PC-3 (cell line): Measurements from ENCODE around the gene LRRC56.
"Not testable (repeated sequence)": the region's sequence is repeated elsewhere in the genome, so short reads cannot be mapped to it uniquely, and the experiment has no call there.

Experiments used
- CTCF ChIP-seq: fragments of 300-600 bp; sonication (generic); conservative IDR thresholded peaks from 2 replicates; pipeline ENCODE4 v1.5.1; 2017; ENCODE audit warnings: antibody characterized with exemption, low read depth, mild to moderate bottlenecking, low read length
- EZH2 ChIP-seq: fragments of 300-600 bp; sonication (generic); IDR thresholded peaks from one replicate; pipeline ENCODE4 v1.6.1; 2017; ENCODE audit warnings: antibody characterized with exemption, mild to moderate bottlenecking, low read length; ENCODE audit not compliant: unreplicated experiment

GRCh38 chr11:516918-517685 lies 20.2 kb upstream of the LRRC56 start:
- TF ChIP-seq CTCF, EZH2: not testable (repeated sequence)
